Measurements from ENCODE around the gene SBK1.
"Not testable (repeated sequence)": the region's sequence is repeated elsewhere in the genome, so short reads cannot be mapped to it uniquely, and the experiment has no call there.

Gene SBK1

DNA sequence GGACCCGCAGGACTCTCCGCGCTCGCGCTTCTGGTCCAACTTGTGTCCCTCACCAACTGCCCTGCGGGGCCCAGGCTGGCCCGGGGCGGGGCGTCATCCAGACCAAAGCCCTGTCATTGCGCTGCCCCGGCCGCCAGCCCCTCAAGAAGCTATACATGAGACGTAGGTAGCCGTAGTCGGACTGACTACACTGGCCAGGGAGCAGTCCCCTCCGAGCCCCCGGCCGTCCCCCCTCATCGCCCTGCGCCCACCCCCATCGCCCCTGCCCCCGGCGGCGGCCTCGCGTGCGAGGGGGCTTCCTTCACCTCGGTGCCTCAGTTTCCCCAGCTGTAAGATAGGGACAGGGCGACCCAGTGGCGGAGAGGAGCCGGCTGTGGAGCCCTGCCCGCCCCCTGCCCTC lies 75.6 kb downstream of the SBK1 start:
- DNase-seq; H3K27me3 ChIP-seq; intact Hi-C loops (cut with DNase I; ENCODE audit: low total_unique reads): not testable (repeated sequence)

More for the DNA sequence above, 75.6 kb downstream of the SBK1 start:
- H3K36me3 ChIP-seq, H3K9me3 ChIP-seq, H3K4me1 ChIP-seq, H3K4me3 ChIP-seq, H3K27ac ChIP-seq: not testable (repeated sequence)
